OCI-LY7 (cell line): ENCODE results near the gene PDZK1IP1. TPM values are rescaled to one million over a fixed set of nuclear protein-coding genes. Genes with fewer than 3 reads are reported as not detected.

Experiments used
- BruUV-seq: library from RNA; stranded (reverse); fragments of 400-500 nt; replicated peaks from 2 replicates; lab custom pipeline; 2021; lab: Mats Ljungman, UMichigan
- CTCF ChIA-PET: fragments of 300-600 bp; sonication (Branson Sonifier 250); formaldehyde crosslinking; loops from one replicate; lab custom pipeline; 2022; ENCODE audit warnings: antibody characterized with exemption; ENCODE audit not compliant: unreplicated experiment; lab: Charles Lee
- POLR2A ChIA-PET: fragments of 300-600 bp; sonication (Branson Sonifier 250); formaldehyde crosslinking; loops from one replicate; lab custom pipeline; 2022; ENCODE audit warnings: antibody characterized with exemption; lab: Charles Lee
- DNase-seq: peaks from one replicate; pipeline ENCODE4 v3.0.0-alpha.2; 2015; ENCODE audit warnings: low spot score
- H2AFZ ChIP-seq: fragments of 200-600 bp; sonication (generic), shearing (Covaris generic); 2 replicates; pipeline ENCODE4 v1.6.1; 2014; ENCODE audit warnings: mild to moderate bottlenecking, antibody characterized with exemption, low read length, moderate library complexity
- H3K27ac ChIP-seq: fragments of 200-600 bp; sonication (generic); 2 replicates; pipeline ENCODE4 v1.5.1; 2014; ENCODE audit warnings: mixed run types, low read depth, mild to moderate bottlenecking, moderate library complexity, low read length, inconsistent platforms; ENCODE audit not compliant: poor library complexity, severe bottlenecking
- H3K36me3 ChIP-seq: fragments of 200-600 bp; sonication (generic); 2 replicates; pipeline ENCODE4 v1.6.1; 2014; ENCODE audit warnings: mild to moderate bottlenecking, antibody characterized with exemption, low read length, moderate library complexity, mixed read lengths; ENCODE audit not compliant: insufficient read depth
- H3K4me1 ChIP-seq: fragments of 200-600 bp; sonication (generic); 2 replicates; pipeline ENCODE4 v1.5.1; 2014; ENCODE audit warnings: mild to moderate bottlenecking, low read length; ENCODE audit not compliant: insufficient read depth, poor library complexity, severe bottlenecking
- H3K4me2 ChIP-seq: fragments of 200-600 bp; sonication (generic); 2 replicates; pipeline ENCODE4 v1.6.1; 2014; ENCODE audit warnings: mild to moderate bottlenecking, low read length
- H3K4me3 ChIP-seq: fragments of 200-600 bp; sonication (generic); 2 replicates; pipeline ENCODE4 v1.5.1; 2014; ENCODE audit warnings: mild to moderate bottlenecking, low read depth, low read length; ENCODE audit not compliant: poor library complexity, severe bottlenecking
- H3K79me2 ChIP-seq: fragments of 200-600 bp; sonication (generic); 2 replicates; pipeline ENCODE4 v1.6.1; 2016; ENCODE audit warnings: low read depth, mild to moderate bottlenecking, low read length, moderate library complexity, mixed read lengths; ENCODE audit not compliant: insufficient read depth
- H3K9me2 ChIP-seq: fragments of 200-600 bp; sonication (generic); 2 replicates; pipeline ENCODE4 v1.6.1; 2016; ENCODE audit warnings: mild to moderate bottlenecking, low read length, mixed read lengths; ENCODE audit not compliant: insufficient read depth
- H3K9me3 ChIP-seq: fragments of 200-600 bp; sonication (generic); 2 replicates; pipeline ENCODE4 v1.6.1; 2014; ENCODE audit warnings: mild to moderate bottlenecking, mixed run types, low read length, mixed read lengths
- H4K20me1 ChIP-seq: fragments of 200-600 bp; sonication (generic); 2 replicates; pipeline ENCODE4 v1.6.1; 2014; ENCODE audit warnings: mild to moderate bottlenecking, antibody characterized with exemption, low read length, moderate library complexity, mixed read lengths; ENCODE audit not compliant: insufficient read depth
- EZH2phosphoT487 ChIP-seq: fragments of 200-600 bp; sonication (generic); IDR thresholded peaks from 2 replicates; pipeline ENCODE4 v1.6.1; 2018; ENCODE audit warnings: low read depth, borderline replicate concordance, mild to moderate bottlenecking, mixed run types, antibody characterized with exemption, low read length, moderate library complexity, mixed read lengths
- intact Hi-C: fragments of 100-400 bp; cut with micrococcal nuclease; formaldehyde crosslinking; loops from one replicate; pipeline ENCODE4 v1.10.0; 2022; ENCODE audit not compliant: unreplicated experiment
- total RNA-seq, 2 experiments: library from RNA; depleted of rRNA in 1 of 2; stranded (reverse); fragments of >200 nt in 1 of 2; shearing (Covaris generic) in 1 of 2; gene quantifications; 2 replicates each; pipeline ENCODE4 v1.2.3, GENCODE V29; 2014 to 2022
- TF ChIP-seq, protein P1 (sequence below): fragments of 200-600 bp; sonication (generic); conservative IDR thresholded peaks from 2 replicates; pipeline ENCODE4 v1.5.1; 2014; ENCODE audit warnings: mild to moderate bottlenecking, antibody characterized with exemption, low read length, moderate library complexity, mixed read lengths

The PDZK1IP1 gene
- total RNA-seq, 2 experiments from 2014 or later, result not detected

DNA sequence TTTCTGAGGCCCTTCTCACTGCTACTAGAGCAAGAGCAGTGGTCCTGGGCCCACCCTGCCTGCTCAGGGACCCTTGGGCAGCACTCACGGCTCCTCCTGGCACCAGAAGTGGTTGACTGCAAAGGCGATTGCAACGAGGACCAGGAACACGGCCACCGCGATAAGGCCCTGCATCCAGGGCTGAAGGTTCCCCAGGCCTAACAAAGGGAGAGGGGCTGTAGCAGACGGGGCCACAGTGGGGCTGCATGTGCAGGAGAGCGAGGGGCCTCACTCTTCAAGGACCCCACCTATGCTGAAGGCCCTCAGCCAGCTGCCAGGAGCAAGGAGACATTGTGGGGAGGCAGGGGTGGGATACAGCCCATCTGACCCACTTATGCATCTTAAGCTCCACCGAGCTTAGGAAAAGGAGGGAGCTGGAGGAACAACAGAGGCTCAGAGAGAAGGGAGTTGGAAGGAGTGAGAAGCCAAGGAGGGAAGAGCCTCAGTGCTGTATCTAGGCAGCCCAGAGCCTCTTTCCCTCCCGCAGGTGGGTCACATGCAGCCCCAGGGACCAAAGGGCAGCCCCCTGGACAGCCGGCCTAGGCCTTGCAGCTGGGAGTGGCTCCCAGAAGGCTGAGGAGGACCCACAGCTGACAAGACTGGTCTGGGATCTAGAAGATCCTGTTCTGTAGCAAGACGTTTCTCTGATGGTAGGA is 2.5 kb downstream of the PDZK1IP1 start:
- Histone ChIP-seq H3K4me1 (no peaks in the 10 kb centered on the region), H3K36me3 (no peaks in the 10 kb centered on the region), H3K9me3 (no peaks in the 10 kb centered on the region), H3K4me3 (no peak overlapping the region), H3K9me2 (no peaks in the 10 kb centered on the region), H4K20me1 (no peaks in the 10 kb centered on the region), H3K79me2 (no peaks in the 10 kb centered on the region), H2AFZ (no peak overlapping the region), H3K27ac (no peak overlapping the region), H3K4me2 (no peak overlapping the region)
- TF ChIP-seq EZH2phosphoT487, result no peak
- TF ChIP-seq, protein P1, sequence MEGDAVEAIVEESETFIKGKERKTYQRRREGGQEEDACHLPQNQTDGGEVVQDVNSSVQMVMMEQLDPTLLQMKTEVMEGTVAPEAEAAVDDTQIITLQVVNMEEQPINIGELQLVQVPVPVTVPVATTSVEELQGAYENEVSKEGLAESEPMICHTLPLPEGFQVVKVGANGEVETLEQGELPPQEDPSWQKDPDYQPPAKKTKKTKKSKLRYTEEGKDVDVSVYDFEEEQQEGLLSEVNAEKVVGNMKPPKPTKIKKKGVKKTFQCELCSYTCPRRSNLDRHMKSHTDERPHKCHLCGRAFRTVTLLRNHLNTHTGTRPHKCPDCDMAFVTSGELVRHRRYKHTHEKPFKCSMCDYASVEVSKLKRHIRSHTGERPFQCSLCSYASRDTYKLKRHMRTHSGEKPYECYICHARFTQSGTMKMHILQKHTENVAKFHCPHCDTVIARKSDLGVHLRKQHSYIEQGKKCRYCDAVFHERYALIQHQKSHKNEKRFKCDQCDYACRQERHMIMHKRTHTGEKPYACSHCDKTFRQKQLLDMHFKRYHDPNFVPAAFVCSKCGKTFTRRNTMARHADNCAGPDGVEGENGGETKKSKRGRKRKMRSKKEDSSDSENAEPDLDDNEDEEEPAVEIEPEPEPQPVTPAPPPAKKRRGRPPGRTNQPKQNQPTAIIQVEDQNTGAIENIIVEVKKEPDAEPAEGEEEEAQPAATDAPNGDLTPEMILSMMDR, result no peak
- CTCF ChIA-PET, result no interaction called here
- DNase-seq, result no peak
- intact Hi-C loops, result no loop called here
- POLR2A ChIA-PET, result no interaction called here
- BruUV-seq, result no TSS peak

GRCh38 chr1:47186267-47187185 is 3.3 kb downstream of the PDZK1IP1 start:
- no peaks in the 10 kb centered on the region for H3K9me2 ChIP-seq
- intact Hi-C loops, result no loop called here
- H3K36me3 ChIP-seq, result no peaks in the 10 kb centered on the region
- no peak overlapping the region for H3K4me3 ChIP-seq
- CTCF ChIA-PET, result no interaction called here
- no peak for DNase-seq
- no peak overlapping the region for H3K27ac ChIP-seq
- TF ChIP-seq, protein P1, result no peak
- no peak for TF ChIP-seq EZH2phosphoT487
- H4K20me1 ChIP-seq, result no peaks in the 10 kb centered on the region
- no peaks in the 10 kb centered on the region for H3K4me1 ChIP-seq
- H2AFZ ChIP-seq, result no peak overlapping the region
- POLR2A ChIA-PET, result no interaction called here
- no peak overlapping the region for H3K4me2 ChIP-seq
- BruUV-seq, result no TSS peak
- H3K79me2 ChIP-seq, result no peaks in the 10 kb centered on the region
- no peaks in the 10 kb centered on the region for H3K9me3 ChIP-seq
